CD1c-positive myeloid dendritic cell (primary cell): ENCODE results near the gene KASH5.
"Not testable (repeated sequence)": the region's sequence is repeated elsewhere in the genome, so short reads cannot be mapped to it uniquely, and the experiment has no call there.

Experiments
- DNase-seq: peaks from one replicate; pipeline ENCODE4 v3.0.0-alpha.2; 2016; ENCODE audit errors: extremely low spot score

KASH5 gene

GRCh38 chr19:49455773-49456172, 67.7 kb downstream of the KASH5 start:
- DNase-seq, result no peak

- no peak for DNase-seq
These were observed 68.3 kb downstream of the KASH5 start for GRCh38 chr19:49456326-49456725.

GRCh38 chr19:49458567-49458903, 70.5 kb downstream of the KASH5 start:
- no peak for DNase-seq

- DNase-seq, result no peak
These were observed 71.3 kb downstream of the KASH5 start for GRCh38 chr19:49459388-49459787.

- not testable (repeated sequence) for DNase-seq
These were observed 73.1 kb downstream of the KASH5 start for GRCh38 chr19:49461130-49461529.

GRCh38 chr19:49461656-49462055, 73.6 kb downstream of the KASH5 start:
- no peak for DNase-seq

- no peak for DNase-seq
These were observed 74.4 kb downstream of the KASH5 start for GRCh38 chr19:49462492-49462891.

- no peak for DNase-seq
These were observed 76.1 kb downstream of the KASH5 start for GRCh38 chr19:49463960-49464740.

- no peak for DNase-seq
These were observed 77.3 kb downstream of the KASH5 start for GRCh38 chr19:49465371-49465770.
